ENCODE data around the gene DENND2D. TPM values are rescaled to one million over a fixed set of nuclear protein-coding genes. Genes with fewer than 3 reads are reported as not detected.
A peak's percentile ranks its signal among the peaks of the same experiment; 100 is the strongest.

The DENND2D gene
- total and polyA plus RNA-seq, 10 of the 15 experiments (the other 5 are each of a cell fraction or from before 2014, with no cell fraction given), result 149 to 375 (median 172) TPM

GRCh38 chr1:111145542-111145941 lies 54.9 kb downstream of the DENND2D start (continued):
- TF ChIP-seq ZBTB4 (CRISPR knock-in tag; IDR thresholded peaks at IDR 0.05) (no peak), WRNIP1 (IDR thresholded peaks at IDR 0.05; ENCODE audit: borderline replicate concordance, low read depth, low read length) (no peak), ATF3 (IDR thresholded peaks at IDR 0.05; ENCODE audit: borderline replicate concordance, extremely low read depth, low read depth, low read length) (no peak), POLR2A (IDR thresholded peaks at IDR 0.05; ENCODE audit: low read depth, low read length) (peak; percentile 43; the same call in 1 of the 2 replicates), HCFC1 (IDR thresholded peaks at IDR 0.05; ENCODE audit: low read length) (no peak), ZNF687 (IDR thresholded peaks at IDR 0.05) (peak; percentile 53), MYC (IDR thresholded peaks at IDR 0.05; ENCODE audit: insufficient read depth, insufficient read length, insufficient replicate concordance, low read length, severe bottlenecking) (no peak), POU2F2 (IDR thresholded peaks at IDR 0.05; ENCODE audit: borderline replicate concordance, low read depth, low read length) (no peak)
